ENCODE measurements around the gene GGN.

DNA sequence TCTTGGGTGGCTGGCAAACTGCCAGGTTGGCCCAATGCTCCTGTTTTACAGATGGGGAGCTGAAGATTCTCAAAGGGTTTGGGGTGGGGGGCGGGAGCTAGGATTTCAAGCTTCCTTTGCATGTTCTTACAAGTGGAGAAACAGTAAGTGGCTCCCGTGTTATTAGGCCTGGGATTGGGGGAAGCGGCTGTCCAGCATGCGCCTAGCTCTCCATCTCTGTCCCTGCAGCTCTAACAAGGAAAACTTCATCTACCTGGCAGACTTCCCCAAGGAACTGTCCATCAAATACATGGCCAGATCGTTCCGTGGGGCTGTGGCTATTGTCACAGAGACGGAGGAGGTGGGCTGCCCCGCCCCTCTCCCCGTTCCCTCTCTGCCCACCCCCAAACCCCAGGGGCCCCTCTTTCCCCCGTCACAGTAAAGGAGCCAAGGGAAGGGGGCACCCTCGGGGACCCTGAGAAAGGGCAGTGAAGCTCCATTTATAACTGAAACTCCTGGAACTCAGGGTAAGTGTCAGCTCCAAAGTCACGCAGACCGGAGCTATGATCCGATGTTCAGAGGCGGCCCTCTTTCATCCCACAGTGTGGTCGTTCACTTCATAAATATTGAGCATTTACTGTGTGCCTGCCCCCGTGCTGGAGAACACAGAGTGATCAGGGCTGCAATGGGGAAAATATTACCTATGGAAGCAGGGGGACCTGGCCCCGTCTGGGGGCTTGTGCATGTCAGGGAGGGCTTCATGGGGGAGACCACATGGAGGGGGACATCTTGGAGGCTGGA, 28.4 kb downstream of the GGN start:
- TF ChIP-seq, protein P1, sequence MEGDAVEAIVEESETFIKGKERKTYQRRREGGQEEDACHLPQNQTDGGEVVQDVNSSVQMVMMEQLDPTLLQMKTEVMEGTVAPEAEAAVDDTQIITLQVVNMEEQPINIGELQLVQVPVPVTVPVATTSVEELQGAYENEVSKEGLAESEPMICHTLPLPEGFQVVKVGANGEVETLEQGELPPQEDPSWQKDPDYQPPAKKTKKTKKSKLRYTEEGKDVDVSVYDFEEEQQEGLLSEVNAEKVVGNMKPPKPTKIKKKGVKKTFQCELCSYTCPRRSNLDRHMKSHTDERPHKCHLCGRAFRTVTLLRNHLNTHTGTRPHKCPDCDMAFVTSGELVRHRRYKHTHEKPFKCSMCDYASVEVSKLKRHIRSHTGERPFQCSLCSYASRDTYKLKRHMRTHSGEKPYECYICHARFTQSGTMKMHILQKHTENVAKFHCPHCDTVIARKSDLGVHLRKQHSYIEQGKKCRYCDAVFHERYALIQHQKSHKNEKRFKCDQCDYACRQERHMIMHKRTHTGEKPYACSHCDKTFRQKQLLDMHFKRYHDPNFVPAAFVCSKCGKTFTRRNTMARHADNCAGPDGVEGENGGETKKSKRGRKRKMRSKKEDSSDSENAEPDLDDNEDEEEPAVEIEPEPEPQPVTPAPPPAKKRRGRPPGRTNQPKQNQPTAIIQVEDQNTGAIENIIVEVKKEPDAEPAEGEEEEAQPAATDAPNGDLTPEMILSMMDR (IDR thresholded peaks at IDR 0.05): no peak
- no peak for TF ChIP-seq POLR2A (IDR thresholded peaks at IDR 0.05)
- TF ChIP-seq POLR2AphosphoS5 (IDR thresholded peaks at IDR 0.05): no peak
- TF ChIP-seq EP300 (IDR thresholded peaks at IDR 0.05): no peak

All from sigmoid colon (tissue), 4 donors.